Activated B cell treated with CpG ODN at 0.5 μM for 24 hours (primary cell): ENCODE measurements around the gene PNMT. TPM values are rescaled to one million over a fixed set of nuclear protein-coding genes. Genes with fewer than 3 reads are reported as not detected.

Experiments
- ATAC-seq: fragments of 200-7000 bp; cut with Tn5 transposase; one replicate; pipeline ENCODE4 v1.10.0; 2021; ENCODE audit warnings: low read depth, mild to moderate bottlenecking, moderate library complexity
- CTCF ChIA-PET: fragments of 350-600 bp; sonication (Branson Sonifier 250); formaldehyde crosslinking; loops from one replicate; lab custom pipeline; 2021; ENCODE audit warnings: antibody characterized with exemption; lab: Charles Lee
- POLR2A ChIA-PET: fragments of 350-600 bp; sonication (Branson Sonifier 250); formaldehyde crosslinking; loops from one replicate; lab custom pipeline; 2021; ENCODE audit warnings: antibody characterized with exemption; lab: Charles Lee
- DNase-seq: peaks from one replicate; pipeline ENCODE4 v3.0.0; 2022
- H3K27ac Mint-ChIP-seq: one replicate; pipeline ENCODE4 v1.8.0; 2020; ENCODE audit warnings: mixed read lengths
- H3K27me3 Mint-ChIP-seq: one replicate; pipeline ENCODE4 v1.8.0; 2021; ENCODE audit warnings: mixed read lengths
- H3K36me3 Mint-ChIP-seq: one replicate; pipeline ENCODE4 v1.8.0; 2021; ENCODE audit warnings: low read depth, mixed read lengths
- H3K4me1 Mint-ChIP-seq: one replicate; pipeline ENCODE4 v1.8.0; 2021; ENCODE audit warnings: mixed read lengths
- H3K4me3 Mint-ChIP-seq: one replicate; pipeline ENCODE4 v1.8.0; 2020; ENCODE audit warnings: mild to moderate bottlenecking, mixed read lengths
- H3K9me3 Mint-ChIP-seq: one replicate; pipeline ENCODE4 v1.8.0; 2020; ENCODE audit warnings: mixed read lengths
- CTCF ChIP-seq: fragments of 200-600 bp; IDR thresholded peaks from one replicate; pipeline ENCODE4 v1.8.0; 2022; ENCODE audit warnings: antibody characterized with exemption, mild to moderate bottlenecking
- intact Hi-C: fragments of 100-400 bp; cut with micrococcal nuclease; formaldehyde crosslinking; loops from one replicate; pipeline ENCODE4 v1.15.1; 2024
- total RNA-seq: library from RNA; stranded (reverse); gene quantifications from 2 replicates; pipeline ENCODE4 v1.2.3, GENCODE V29; 2022

PNMT gene
- total RNA-seq, 1 donor from 2014 or later = not detected

GRCh38 chr17:39673335-39674081, 5.3 kb downstream of the PNMT start:
- no peaks in the 10 kb centered on the region for H3K9me3 Mint-ChIP-seq
- H3K27ac Mint-ChIP-seq = peak overlapping the region; percentile 65
- CTCF ChIA-PET = no interaction called here
- TF ChIP-seq CTCF = no peak
- DNase-seq (no peak), ATAC-seq (no peak)
- POLR2A ChIA-PET = interaction anchor here (0.6 kb wide), 1 partner anchor 56 kb away, joined by 5 read pairs; no protein-coding TSS in a partner anchor
- H3K36me3 Mint-ChIP-seq = no peaks in the 10 kb centered on the region
- no peak overlapping the region for H3K4me3 Mint-ChIP-seq
- peaks cover 64% of the 10 kb centered on the region for H3K4me1 Mint-ChIP-seq
- intact Hi-C loops = no loop called here
- peaks cover 3% of the 10 kb centered on the region for H3K27me3 Mint-ChIP-seq

- TF ChIP-seq CTCF = no peak
- intact Hi-C loops = no loop called here
- no peak for ATAC-seq
- Mint-ChIP-seq H3K4me3 (no peak overlapping the region), H3K36me3 (no peaks in the 10 kb centered on the region), H3K4me1 (peaks cover 67% of the 10 kb centered on the region), H3K9me3 (no peaks in the 10 kb centered on the region), H3K27ac (peak overlapping the region; percentile 65), H3K27me3 (no peaks in the 10 kb centered on the region)
- ChIA-PET POLR2A (interaction anchor here (0.6 to 3.0 kb wide), 7 partner anchors 8 to 123 kb away, joined by 3 to 23 read pairs (median 5); partner anchors contain the start of genes MIEN1, PGAP3 and TCAP), CTCF (interaction anchor here (1.3 to 2.2 kb wide), 3 partner anchors 14 to 55 kb away, joined by 4 to 9 read pairs (median 5); partner anchors contain the start of gene PGAP3)
- DNase-seq = no peak
These were observed 5.9 kb downstream of the PNMT start for GRCh38 chr17:39674179-39674578.

GRCh38 chr17:39674702-39675389, 6.6 kb downstream of the PNMT start:
- intact Hi-C loops = no loop called here
- POLR2A ChIA-PET = interaction anchor here (0.7 to 3.0 kb wide), 6 partner anchors 9 to 124 kb away, joined by 3 to 23 read pairs (median 4); partner anchors contain the start of genes MIEN1, PGAP3 and TCAP
- no peak for TF ChIP-seq CTCF
- Mint-ChIP-seq H3K27ac (peak overlapping the region; percentile 90), H3K9me3 (no peaks in the 10 kb centered on the region), H3K27me3 (no peaks in the 10 kb centered on the region), H3K4me1 (peaks cover 74% of the 10 kb centered on the region), H3K36me3 (no peaks in the 10 kb centered on the region), H3K4me3 (no peak overlapping the region)
- CTCF ChIA-PET = interaction anchor here (1.2 to 2.2 kb wide), 5 partner anchors 13 to 55 kb away, joined by 3 to 9 read pairs (median 5); partner anchors contain the start of gene PGAP3
- no peak for DNase-seq
- ATAC-seq = peak; percentile 73

GRCh38 chr17:39675390-39676082, 7.3 kb downstream of the PNMT start:
- Mint-ChIP-seq H3K4me1 (peaks cover 81% of the 10 kb centered on the region), H3K9me3 (no peaks in the 10 kb centered on the region), H3K27ac (peak overlapping the region; percentile 90), H3K36me3 (peaks cover 3% of the 10 kb centered on the region), H3K27me3 (no peaks in the 10 kb centered on the region), H3K4me3 (peak overlapping the region; percentile 41)
- ChIA-PET POLR2A (interaction anchor here (0.6 to 3.0 kb wide), 7 partner anchors 10 to 147 kb away, joined by 3 to 23 read pairs (median 5); partner anchors contain the start of genes MIEN1, PGAP3 and TCAP), CTCF (interaction anchor here (1.0 to 2.2 kb wide), 6 partner anchors 10 to 56 kb away, joined by 3 to 9 read pairs (median 4); partner anchors contain the start of genes PGAP3 and TCAP)
- DNase-seq = no peak
- no peak for ATAC-seq
- intact Hi-C loops = loop anchor here (1.0 kb wide), 1 partner anchor 8 kb away; no protein-coding TSS in a partner anchor
- TF ChIP-seq CTCF = no peak
